Peyer's patch (tissue), 4 donors: ENCODE results near the gene PDIA5.

Experiments
- CTCF ChIP-seq, 6 experiments: fragments of 450-650 bp in 4 of 6; fragments of 200-600 bp in 2 of 6; sonication (generic) in 1 of 6; IDR thresholded peaks; one replicate each; pipeline ENCODE4 v1.5.1; 2017 to 2019; ENCODE audit warnings: antibody characterized with exemption in 6 of 6, mild to moderate bottlenecking in 3 of 6, moderate library complexity in 1 of 6
- POLR2A ChIP-seq, 2 donors: fragments of 450-650 bp; IDR thresholded peaks; one replicate each; pipeline ENCODE4 v1.5.1; 2017; ENCODE audit warnings: antibody characterized with exemption in 2 of 2, mild to moderate bottlenecking in 2 of 2, moderate library complexity in 2 of 2

- TF ChIP-seq CTCF (IDR thresholded peaks at IDR 0.05) (peak in 3 of 6 experiments; percentile 24 to 43 (median 35)), POLR2A (IDR thresholded peaks at IDR 0.05) (no peak)
Observed at GRCh38 chr3:123194552-123194951, 127.7 kb downstream of the PDIA5 start.
